ENCODE results near the gene KLHL36. TPM values are rescaled to one million over a fixed set of nuclear protein-coding genes. Genes with fewer than 3 reads are reported as not detected.
"Not testable (repeated sequence)": the region's sequence is repeated elsewhere in the genome, so short reads cannot be mapped to it uniquely, and the experiment has no call there.

KLHL36 gene
- total RNA-seq, 2 experiments from 2014 or later, result 58.9 to 66.1 TPM

DNA sequence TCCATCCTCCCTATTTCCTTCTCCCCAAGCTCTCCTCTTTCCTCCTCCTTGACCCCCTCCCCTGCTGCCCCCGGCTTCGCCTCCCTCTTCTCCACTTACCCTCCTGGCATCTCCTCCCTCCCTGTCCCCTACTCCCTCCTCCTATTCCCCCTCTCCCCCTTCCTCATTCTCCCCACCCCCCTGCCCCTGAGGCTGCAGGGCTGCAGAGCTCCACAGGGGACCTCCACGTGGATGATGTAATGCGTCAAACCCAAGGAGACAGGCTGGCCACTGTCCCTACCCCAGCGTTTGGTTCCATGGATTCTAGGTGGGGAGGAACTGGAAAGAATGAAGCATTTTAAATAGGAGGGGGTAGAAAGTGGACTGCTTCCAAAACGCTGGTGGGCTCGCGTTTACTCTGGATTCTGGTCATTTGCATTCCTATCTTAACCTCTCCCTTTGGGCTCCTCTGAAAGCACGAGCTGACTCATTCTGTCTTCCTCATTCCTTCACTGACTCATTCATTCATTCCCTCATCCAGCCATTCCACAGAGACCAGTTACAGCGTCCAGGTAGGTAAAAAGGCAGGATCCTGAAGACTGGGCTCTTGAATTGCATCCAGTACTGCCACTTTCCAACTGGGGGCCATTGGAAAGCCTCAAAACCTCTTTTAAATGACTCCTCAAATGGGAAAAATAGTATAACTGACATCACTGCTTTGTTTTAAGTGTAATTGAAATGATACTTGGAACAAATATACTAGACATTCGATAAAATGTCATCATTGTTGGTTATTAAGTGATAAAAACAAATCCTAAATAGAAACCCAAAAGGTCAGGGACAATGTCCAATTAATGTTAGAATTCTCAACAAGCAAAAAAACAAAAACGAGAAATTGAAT lies 29.5 kb upstream of the KLHL36 start:
- ChIA-PET POLR2A (interaction anchor here (0.7 to 7.2 kb wide), 3 partner anchors 20 to 38 kb away, joined by 4 to 50 read pairs (median 4); no protein-coding TSS in a partner anchor), CTCF (ENCODE audit: unreplicated experiment) (interaction anchor here (0.6 kb wide), 1 partner anchor 1719 kb away, joined by 3 read pairs; no protein-coding TSS in a partner anchor)
- Histone ChIP-seq H3K4me1 (ENCODE audit: insufficient read depth, low read length, poor library complexity, severe bottlenecking) (peaks cover 71% of the 10 kb centered on the region), H3K9me3 (ENCODE audit: low read length) (no peaks in the 10 kb centered on the region), H3K4me2 (ENCODE audit: low read length) (peak overlapping the region; percentile 60), H3K9me2 (ENCODE audit: insufficient read depth, low read length) (no peaks in the 10 kb centered on the region), H4K20me1 (ENCODE audit: insufficient read depth, low read length) (peaks cover 20% of the 10 kb centered on the region), H3K27ac (ENCODE audit: low read depth, low read length, poor library complexity, severe bottlenecking) (no peak overlapping the region), H3K36me3 (ENCODE audit: insufficient read depth, low read length) (peaks cover 23% of the 10 kb centered on the region), H3K79me2 (ENCODE audit: insufficient read depth, low read depth, low read length) (peaks cover 39% of the 10 kb centered on the region), H2AFZ (ENCODE audit: low read length) (no peak overlapping the region), H3K4me3 (ENCODE audit: low read depth, low read length, poor library complexity, severe bottlenecking) (peak overlapping the region; percentile 17)
- TF ChIP-seq EZH2phosphoT487 (IDR thresholded peaks at IDR 0.05; ENCODE audit: borderline replicate concordance, low read depth, low read length), result no peak
- TF ChIP-seq, protein P1, sequence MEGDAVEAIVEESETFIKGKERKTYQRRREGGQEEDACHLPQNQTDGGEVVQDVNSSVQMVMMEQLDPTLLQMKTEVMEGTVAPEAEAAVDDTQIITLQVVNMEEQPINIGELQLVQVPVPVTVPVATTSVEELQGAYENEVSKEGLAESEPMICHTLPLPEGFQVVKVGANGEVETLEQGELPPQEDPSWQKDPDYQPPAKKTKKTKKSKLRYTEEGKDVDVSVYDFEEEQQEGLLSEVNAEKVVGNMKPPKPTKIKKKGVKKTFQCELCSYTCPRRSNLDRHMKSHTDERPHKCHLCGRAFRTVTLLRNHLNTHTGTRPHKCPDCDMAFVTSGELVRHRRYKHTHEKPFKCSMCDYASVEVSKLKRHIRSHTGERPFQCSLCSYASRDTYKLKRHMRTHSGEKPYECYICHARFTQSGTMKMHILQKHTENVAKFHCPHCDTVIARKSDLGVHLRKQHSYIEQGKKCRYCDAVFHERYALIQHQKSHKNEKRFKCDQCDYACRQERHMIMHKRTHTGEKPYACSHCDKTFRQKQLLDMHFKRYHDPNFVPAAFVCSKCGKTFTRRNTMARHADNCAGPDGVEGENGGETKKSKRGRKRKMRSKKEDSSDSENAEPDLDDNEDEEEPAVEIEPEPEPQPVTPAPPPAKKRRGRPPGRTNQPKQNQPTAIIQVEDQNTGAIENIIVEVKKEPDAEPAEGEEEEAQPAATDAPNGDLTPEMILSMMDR (conservative IDR thresholded peaks at IDR 0.05; ENCODE audit: low read length), result no peak
- DNase-seq (ENCODE audit: low spot score), result no peak
- no TSS peak for BruUV-seq (replicated peaks)
- intact Hi-C loops (cut with micrococcal nuclease; ENCODE audit: unreplicated experiment), result no loop called here

DNA sequence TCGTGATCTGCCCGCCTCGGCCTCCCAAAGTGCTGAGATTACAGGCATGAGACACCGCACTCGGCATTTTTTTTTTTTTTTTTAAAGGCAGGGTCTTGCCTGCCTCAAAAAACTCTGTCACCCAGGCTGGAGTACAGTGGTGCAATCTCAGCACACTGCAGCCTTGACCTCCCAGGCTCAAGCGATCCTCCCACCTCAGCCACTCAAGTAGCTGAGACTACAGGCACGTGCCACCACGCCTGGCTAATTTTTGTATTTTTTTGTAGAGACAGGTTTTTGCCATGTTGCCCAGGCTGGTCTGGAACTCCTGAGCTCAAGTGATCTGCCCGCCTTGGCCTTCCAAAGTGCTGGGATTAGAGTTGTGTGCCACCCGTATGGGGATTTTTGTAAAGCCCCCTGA lies 27.4 kb upstream of the KLHL36 start:
- H4K20me1 ChIP-seq (ENCODE audit: insufficient read depth, low read length); BruUV-seq (replicated peaks); H3K9me2 ChIP-seq (ENCODE audit: insufficient read depth, low read length); H2AFZ ChIP-seq (ENCODE audit: low read length); H3K36me3 ChIP-seq (ENCODE audit: insufficient read depth, low read length); H3K9me3 ChIP-seq (ENCODE audit: low read length); H3K27ac ChIP-seq (ENCODE audit: low read depth, low read length, poor library complexity, severe bottlenecking); DNase-seq (ENCODE audit: low spot score); H3K4me3 ChIP-seq (ENCODE audit: low read depth, low read length, poor library complexity, severe bottlenecking): not testable (repeated sequence)
- ChIA-PET CTCF (ENCODE audit: unreplicated experiment) (interaction anchor here (0.8 to 1.2 kb wide), 6 partner anchors 60 to 115 kb away, joined by 3 to 9 read pairs (median 4); no protein-coding TSS in a partner anchor), POLR2A (interaction anchor here (0.6 to 1.6 kb wide), 7 partner anchors 13 to 113 kb away, joined by 3 to 7 read pairs (median 4); no protein-coding TSS in a partner anchor)
- Histone ChIP-seq H3K4me1 (ENCODE audit: insufficient read depth, low read length, poor library complexity, severe bottlenecking) (peaks cover 54% of the 10 kb centered on the region), H3K79me2 (ENCODE audit: insufficient read depth, low read depth, low read length) (peaks cover 18% of the 10 kb centered on the region), H3K4me2 (ENCODE audit: low read length) (peak overlapping the region; percentile 60; the same call in 1 of the 2 replicates)
- intact Hi-C loops (cut with micrococcal nuclease; ENCODE audit: unreplicated experiment), result loop anchor here (5.0 to 10.0 kb wide), 4 partner anchors 244 to 351 kb away; no protein-coding TSS in a partner anchor

DNA sequence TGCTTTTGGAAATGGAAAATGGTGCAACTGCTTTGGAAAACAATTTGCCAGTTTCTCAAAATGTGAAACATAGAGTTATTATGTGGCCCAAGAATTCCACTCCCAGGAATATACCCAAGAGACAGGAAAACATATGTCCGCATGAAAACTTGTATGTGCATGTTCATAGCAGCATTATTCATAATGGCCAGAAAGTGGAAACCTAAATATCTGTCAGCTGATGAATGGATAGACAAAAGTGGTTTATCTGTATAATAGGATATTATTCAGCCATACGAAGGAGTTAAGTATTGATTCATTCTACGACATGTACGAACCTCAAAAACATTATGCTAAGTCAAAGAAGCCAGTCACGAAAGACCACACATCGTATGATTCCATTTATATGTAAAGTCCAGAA lies 22.8 kb upstream of the KLHL36 start:
- Histone ChIP-seq H3K36me3 (ENCODE audit: insufficient read depth, low read length) (no peaks in the 10 kb centered on the region), H3K4me2 (ENCODE audit: low read length) (no peak overlapping the region), H3K4me1 (ENCODE audit: insufficient read depth, low read length, poor library complexity, severe bottlenecking) (peaks cover 46% of the 10 kb centered on the region), H3K79me2 (ENCODE audit: insufficient read depth, low read depth, low read length) (no peaks in the 10 kb centered on the region), H3K9me2 (ENCODE audit: insufficient read depth, low read length) (no peaks in the 10 kb centered on the region), H2AFZ (ENCODE audit: low read length) (no peak overlapping the region), H3K27ac (ENCODE audit: low read depth, low read length, poor library complexity, severe bottlenecking) (no peak overlapping the region), H4K20me1 (ENCODE audit: insufficient read depth, low read length) (no peaks in the 10 kb centered on the region), H3K9me3 (ENCODE audit: low read length) (no peaks in the 10 kb centered on the region), H3K4me3 (ENCODE audit: low read depth, low read length, poor library complexity, severe bottlenecking) (no peak overlapping the region)
- TF ChIP-seq, protein P1 (conservative IDR thresholded peaks at IDR 0.05; ENCODE audit: low read length), result no peak
- no peak for TF ChIP-seq EZH2phosphoT487 (IDR thresholded peaks at IDR 0.05; ENCODE audit: borderline replicate concordance, low read depth, low read length)
- CTCF ChIA-PET (ENCODE audit: unreplicated experiment), result no interaction called here
- no TSS peak for BruUV-seq (replicated peaks)
- no peak for DNase-seq (ENCODE audit: low spot score)
- POLR2A ChIA-PET, result no interaction called here
- intact Hi-C loops (cut with micrococcal nuclease; ENCODE audit: unreplicated experiment), result loop anchor here (10.0 kb wide), 1 partner anchor 239 kb away; no protein-coding TSS in a partner anchor

All from OCI-LY7 (cell line).